ENCODE data around the gene HPS4. TPM values are rescaled to one million over a fixed set of nuclear protein-coding genes. Genes with fewer than 3 reads are reported as not detected.

HPS4 gene
- total RNA-seq, 1 donor from 2014 or later: 55.1 TPM

- Mint-ChIP-seq H3K27ac (ENCODE audit: unreplicated experiment) (no peak overlapping the region), H3K36me3 (ENCODE audit: unreplicated experiment) (no peaks in the 10 kb centered on the region), H3K4me3 (ENCODE audit: unreplicated experiment) (no peak overlapping the region), H3K4me1 (ENCODE audit: low read depth, unreplicated experiment) (peaks cover 12% of the 10 kb centered on the region), H3K27me3 (ENCODE audit: unreplicated experiment) (peaks cover 4% of the 10 kb centered on the region), H3K9me3 (ENCODE audit: unreplicated experiment) (no peaks in the 10 kb centered on the region)
- no peak for TF ChIP-seq CTCF (IDR thresholded peaks at IDR 0.05; ENCODE audit: partially characterized antibody, unreplicated experiment)
- no peak for DNase-seq
Measured at GRCh38 chr22:26508148-26508547, 24.6 kb upstream of the HPS4 start.

GRCh38 chr22:26503758-26504157 lies 20.2 kb upstream of the HPS4 start:
- TF ChIP-seq CTCF (IDR thresholded peaks at IDR 0.05; ENCODE audit: partially characterized antibody, unreplicated experiment): no peak
- peaks cover 6% of the 10 kb centered on the region for H3K27me3 Mint-ChIP-seq (ENCODE audit: unreplicated experiment)
- no peak for DNase-seq
- peak overlapping the region; percentile 46 for H3K27ac Mint-ChIP-seq (ENCODE audit: unreplicated experiment)
- H3K4me1 Mint-ChIP-seq (ENCODE audit: low read depth, unreplicated experiment): peaks cover 7% of the 10 kb centered on the region
- no peaks in the 10 kb centered on the region for H3K36me3 Mint-ChIP-seq (ENCODE audit: unreplicated experiment)
- H3K9me3 Mint-ChIP-seq (ENCODE audit: unreplicated experiment): no peaks in the 10 kb centered on the region
- H3K4me3 Mint-ChIP-seq (ENCODE audit: unreplicated experiment): no peak overlapping the region

GRCh38 chr22:26502688-26503561 lies 19.3 kb upstream of the HPS4 start:
- no peak overlapping the region for H3K4me3 Mint-ChIP-seq (ENCODE audit: unreplicated experiment)
- H3K27me3 Mint-ChIP-seq (ENCODE audit: unreplicated experiment): peaks cover 6% of the 10 kb centered on the region
- no peak for TF ChIP-seq CTCF (IDR thresholded peaks at IDR 0.05; ENCODE audit: partially characterized antibody, unreplicated experiment)
- no peaks in the 10 kb centered on the region for H3K36me3 Mint-ChIP-seq (ENCODE audit: unreplicated experiment)
- H3K9me3 Mint-ChIP-seq (ENCODE audit: unreplicated experiment): no peaks in the 10 kb centered on the region
- peak overlapping the region; percentile 87 for H3K27ac Mint-ChIP-seq (ENCODE audit: unreplicated experiment)
- DNase-seq: peak; percentile 63
- peaks cover 7% of the 10 kb centered on the region for H3K4me1 Mint-ChIP-seq (ENCODE audit: low read depth, unreplicated experiment)

GRCh38 chr22:26501996-26502395 lies 18.4 kb upstream of the HPS4 start:
- H3K4me1 Mint-ChIP-seq (ENCODE audit: low read depth, unreplicated experiment): peaks cover 7% of the 10 kb centered on the region
- H3K36me3 Mint-ChIP-seq (ENCODE audit: unreplicated experiment): no peaks in the 10 kb centered on the region
- H3K9me3 Mint-ChIP-seq (ENCODE audit: unreplicated experiment): no peaks in the 10 kb centered on the region
- no peak for TF ChIP-seq CTCF (IDR thresholded peaks at IDR 0.05; ENCODE audit: partially characterized antibody, unreplicated experiment)
- DNase-seq: no peak
- H3K27ac Mint-ChIP-seq (ENCODE audit: unreplicated experiment): peak overlapping the region; percentile 55
- peaks cover 6% of the 10 kb centered on the region for H3K27me3 Mint-ChIP-seq (ENCODE audit: unreplicated experiment)
- no peak overlapping the region for H3K4me3 Mint-ChIP-seq (ENCODE audit: unreplicated experiment)

GRCh38 chr22:26499188-26499703 lies 15.7 kb upstream of the HPS4 start:
- Mint-ChIP-seq H3K27ac (ENCODE audit: unreplicated experiment) (no peak overlapping the region), H3K4me3 (ENCODE audit: unreplicated experiment) (no peak overlapping the region), H3K9me3 (ENCODE audit: unreplicated experiment) (no peaks in the 10 kb centered on the region), H3K4me1 (ENCODE audit: low read depth, unreplicated experiment) (peaks cover 7% of the 10 kb centered on the region), H3K27me3 (ENCODE audit: unreplicated experiment) (peaks cover 6% of the 10 kb centered on the region), H3K36me3 (ENCODE audit: unreplicated experiment) (no peaks in the 10 kb centered on the region)
- DNase-seq: no peak
- no peak for TF ChIP-seq CTCF (IDR thresholded peaks at IDR 0.05; ENCODE audit: partially characterized antibody, unreplicated experiment)
